ENCODE data around the gene PRAF2.

GRCh38 chrX:49043220-49043986 is 30.4 kb downstream of the PRAF2 start, which contains the start of gene TFE3:
- TF ChIP-seq CTCF (conservative IDR thresholded peaks at IDR 0.05; ENCODE audit: low read depth, low read length), result peak; percentile 68
- no peak for TF ChIP-seq EZH2phosphoT487 (IDR thresholded peaks at IDR 0.05; ENCODE audit: borderline replicate concordance, low read length)
- TF ChIP-seq EZH2 (IDR thresholded peaks at IDR 0.05; ENCODE audit: low read length, unreplicated experiment), result no peak

All from PC-3 (cell line).